ENCODE results near the gene DPF3. TPM values are rescaled to one million over a fixed set of nuclear protein-coding genes. Genes with fewer than 3 reads are reported as not detected.

DPF3 gene
- total RNA-seq, 2 experiments from 2014 or later, result 6.6 to 7.4 TPM

GRCh38 chr14:72902801-72903530, 9.1 kb upstream of the DPF3 start:
- Mint-ChIP-seq H3K27ac (no peak overlapping the region), H3K36me3 (ENCODE audit: low read depth) (no peaks in the 10 kb centered on the region), H3K4me3 (no peak overlapping the region), H3K9me3 (no peaks in the 10 kb centered on the region), H3K27me3 (peaks cover 29% of the 10 kb centered on the region), H3K4me1 (peaks cover 26% of the 10 kb centered on the region)
- DNase-seq, result no peak
- POLR2A ChIA-PET, result interaction anchor here (0.7 kb wide), 1 partner anchor 386 kb away, joined by 3 read pairs; no protein-coding TSS in a partner anchor
- CTCF ChIA-PET, result interaction anchor here (0.7 to 4.8 kb wide), 6 partner anchors 8 to 393 kb away, joined by 3 to 83 read pairs (median 4); partner anchors contain the start of gene DPF3

- peaks cover 33% of the 10 kb centered on the region for H3K27me3 Mint-ChIP-seq
- no peaks in the 10 kb centered on the region for H3K9me3 Mint-ChIP-seq
- CTCF ChIA-PET, result no interaction called here
- POLR2A ChIA-PET, result no interaction called here
- H3K27ac Mint-ChIP-seq, result no peak overlapping the region
- no peak for DNase-seq
- no peaks in the 10 kb centered on the region for H3K36me3 Mint-ChIP-seq (ENCODE audit: low read depth)
- peaks cover 14% of the 10 kb centered on the region for H3K4me1 Mint-ChIP-seq
- H3K4me3 Mint-ChIP-seq, result no peak overlapping the region
Observed at GRCh38 chr14:72901361-72901760, 7.5 kb upstream of the DPF3 start.

- Mint-ChIP-seq H3K27me3 (peaks cover 46% of the 10 kb centered on the region), H3K27ac (no peak overlapping the region), H3K9me3 (no peaks in the 10 kb centered on the region), H3K4me1 (peaks cover 15% of the 10 kb centered on the region), H3K36me3 (ENCODE audit: low read depth) (no peaks in the 10 kb centered on the region), H3K4me3 (no peak overlapping the region)
- CTCF ChIA-PET, result interaction anchor here (1.1 to 1.2 kb wide), 3 partner anchors 381 to 386 kb away, joined by 3 to 4 read pairs (median 3); no protein-coding TSS in a partner anchor
- POLR2A ChIA-PET, result no interaction called here
- no peak for DNase-seq
Observed at GRCh38 chr14:72898448-72898847, 4.5 kb upstream of the DPF3 start.

GRCh38 chr14:72894623-72895378, 900 bp upstream of the DPF3 start:
- CTCF ChIA-PET, result interaction anchor here (1.3 to 2.5 kb wide), 4 partner anchors 10 to 380 kb away, joined by 4 to 14 read pairs (median 8); no protein-coding TSS in a partner anchor
- no peak overlapping the region for H3K27ac Mint-ChIP-seq
- no peak for DNase-seq
- peak overlapping the region; percentile 92 for H3K4me3 Mint-ChIP-seq
- H3K9me3 Mint-ChIP-seq, result no peaks in the 10 kb centered on the region
- POLR2A ChIA-PET, result no interaction called here
- H3K36me3 Mint-ChIP-seq (ENCODE audit: low read depth), result no peaks in the 10 kb centered on the region
- H3K27me3 Mint-ChIP-seq, result peaks cover 64% of the 10 kb centered on the region
- peaks cover 26% of the 10 kb centered on the region for H3K4me1 Mint-ChIP-seq

GRCh38 chr14:72894323-72894622, 372 bp upstream of the DPF3 start:
- POLR2A ChIA-PET, result no interaction called here
- H3K4me3 Mint-ChIP-seq, result peak overlapping the region; percentile 92
- CTCF ChIA-PET, result interaction anchor here (0.8 to 2.5 kb wide), 5 partner anchors 8 to 379 kb away, joined by 3 to 14 read pairs (median 5); no protein-coding TSS in a partner anchor
- no peak for DNase-seq
- H3K9me3 Mint-ChIP-seq, result no peaks in the 10 kb centered on the region
- H3K27ac Mint-ChIP-seq, result peak overlapping the region; percentile 80
- peaks cover 25% of the 10 kb centered on the region for H3K4me1 Mint-ChIP-seq
- H3K36me3 Mint-ChIP-seq (ENCODE audit: low read depth), result no peaks in the 10 kb centered on the region
- peaks cover 67% of the 10 kb centered on the region for H3K27me3 Mint-ChIP-seq

- DNase-seq, result peak; percentile 32
- Mint-ChIP-seq H3K27ac (peak overlapping the region; percentile 85), H3K9me3 (no peaks in the 10 kb centered on the region), H3K4me3 (peak overlapping the region; percentile 87), H3K4me1 (peaks cover 25% of the 10 kb centered on the region), H3K36me3 (ENCODE audit: low read depth) (peaks cover 2% of the 10 kb centered on the region), H3K27me3 (peaks cover 73% of the 10 kb centered on the region)
- POLR2A ChIA-PET, result no interaction called here
- CTCF ChIA-PET, result interaction anchor here (0.8 to 2.5 kb wide), 5 partner anchors 10 to 378 kb away, joined by 3 to 14 read pairs (median 5); no protein-coding TSS in a partner anchor
Observed at GRCh38 chr14:72892879-72893635, 844 bp downstream of the DPF3 start.

GRCh38 chr14:72892103-72892878, 1.6 kb downstream of the DPF3 start:
- Mint-ChIP-seq H3K27me3 (peaks cover 75% of the 10 kb centered on the region), H3K9me3 (no peaks in the 10 kb centered on the region), H3K36me3 (ENCODE audit: low read depth) (peaks cover 2% of the 10 kb centered on the region), H3K27ac (peak overlapping the region; percentile 85), H3K4me3 (peak overlapping the region; percentile 87), H3K4me1 (peaks cover 25% of the 10 kb centered on the region)
- DNase-seq, result peak; percentile 50
- POLR2A ChIA-PET, result no interaction called here
- CTCF ChIA-PET, result interaction anchor here (1.2 to 2.1 kb wide), 2 partner anchors 8 to 13 kb away, joined by 3 to 5 read pairs; no protein-coding TSS in a partner anchor

- H3K27ac Mint-ChIP-seq, result no peak overlapping the region
- ChIA-PET CTCF (interaction anchor here (0.7 to 2.1 kb wide), 5 partner anchors 8 to 377 kb away, joined by 3 to 6 read pairs (median 3); no protein-coding TSS in a partner anchor), POLR2A (no interaction called here)
- H3K4me1 Mint-ChIP-seq, result peaks cover 25% of the 10 kb centered on the region
- no peak for DNase-seq
- H3K36me3 Mint-ChIP-seq (ENCODE audit: low read depth), result peaks cover 2% of the 10 kb centered on the region
- peaks cover 75% of the 10 kb centered on the region for H3K27me3 Mint-ChIP-seq
- no peaks in the 10 kb centered on the region for H3K9me3 Mint-ChIP-seq
- H3K4me3 Mint-ChIP-seq, result peak overlapping the region; percentile 87
Observed at GRCh38 chr14:72891666-72892102, 2.2 kb downstream of the DPF3 start.

- no peak overlapping the region for H3K27ac Mint-ChIP-seq
- H3K36me3 Mint-ChIP-seq (ENCODE audit: low read depth), result peaks cover 2% of the 10 kb centered on the region
- DNase-seq, result no peak
- POLR2A ChIA-PET, result no interaction called here
- CTCF ChIA-PET, result no interaction called here
- no peak overlapping the region for H3K4me3 Mint-ChIP-seq
- H3K9me3 Mint-ChIP-seq, result no peaks in the 10 kb centered on the region
- peaks cover 64% of the 10 kb centered on the region for H3K27me3 Mint-ChIP-seq
- H3K4me1 Mint-ChIP-seq, result peaks cover 16% of the 10 kb centered on the region
Observed at GRCh38 chr14:72889366-72889765, 4.5 kb downstream of the DPF3 start.

- ChIA-PET CTCF (interaction anchor here (1.0 kb wide), 1 partner anchor 40 kb away, joined by 3 read pairs; no protein-coding TSS in a partner anchor), POLR2A (interaction anchor here (0.6 kb wide), 1 partner anchor 11 kb away, joined by 3 read pairs; no protein-coding TSS in a partner anchor)
- H3K27ac Mint-ChIP-seq, result no peak overlapping the region
- no peak for DNase-seq
- H3K9me3 Mint-ChIP-seq, result no peaks in the 10 kb centered on the region
- peaks cover 2% of the 10 kb centered on the region for H3K36me3 Mint-ChIP-seq (ENCODE audit: low read depth)
- no peak overlapping the region for H3K4me3 Mint-ChIP-seq
- H3K4me1 Mint-ChIP-seq, result peaks cover 16% of the 10 kb centered on the region
- H3K27me3 Mint-ChIP-seq, result peaks cover 58% of the 10 kb centered on the region
Observed at GRCh38 chr14:72888636-72889201, 5.2 kb downstream of the DPF3 start.

GRCh38 chr14:72888192-72888591, 5.7 kb downstream of the DPF3 start:
- DNase-seq, result no peak
- Mint-ChIP-seq H3K4me1 (peaks cover 21% of the 10 kb centered on the region), H3K9me3 (no peaks in the 10 kb centered on the region), H3K36me3 (ENCODE audit: low read depth) (peaks cover 2% of the 10 kb centered on the region), H3K27me3 (peaks cover 57% of the 10 kb centered on the region), H3K27ac (no peak overlapping the region), H3K4me3 (no peak overlapping the region)
- POLR2A ChIA-PET, result interaction anchor here (0.6 kb wide), 1 partner anchor 11 kb away, joined by 3 read pairs; no protein-coding TSS in a partner anchor
- CTCF ChIA-PET, result interaction anchor here (1.0 kb wide), 1 partner anchor 40 kb away, joined by 3 read pairs; no protein-coding TSS in a partner anchor

All from activated CD4-positive, alpha-beta T cell treated with anti-CD3 and anti-CD28 coated beads, Interleukin-2, amount 10 ng/mL, durations not matched to agents 7 days and 5 days (primary cell).